ENCODE data around the gene PPP1R14C.

PPP1R14C gene

DNA sequence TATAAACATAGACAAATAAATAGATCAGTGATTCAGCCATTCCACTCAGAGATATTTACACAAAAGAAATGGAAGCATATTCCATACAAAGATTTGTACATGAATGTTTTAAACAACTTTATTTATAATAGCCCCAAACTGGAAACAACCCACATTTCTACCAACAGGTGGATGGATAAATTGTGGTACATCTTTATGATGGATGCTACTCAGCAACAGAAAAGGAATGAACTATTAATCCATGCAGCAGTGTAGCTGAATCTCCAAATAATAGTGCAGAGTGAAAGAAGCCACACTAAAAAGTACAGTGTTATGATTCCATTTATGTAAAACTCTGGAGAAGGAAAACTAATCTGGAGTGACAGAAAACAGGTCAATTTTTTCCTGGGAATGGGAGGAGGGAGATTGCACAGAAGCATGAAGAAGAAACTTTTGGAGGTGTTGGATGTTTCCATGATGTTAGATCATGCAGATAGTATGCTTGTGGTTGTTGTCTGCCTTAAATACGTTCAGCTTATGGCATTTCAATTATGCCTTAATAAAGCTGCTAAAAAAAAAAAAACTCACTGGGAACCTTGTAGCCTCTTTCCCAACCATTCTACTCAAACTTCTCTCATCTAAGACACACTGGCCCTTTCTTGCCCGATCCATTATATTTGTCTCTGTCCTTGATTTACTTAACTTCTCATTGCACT, 100.9 kb downstream of the PPP1R14C start:
- no peak overlapping the region for H3K4me3 Mint-ChIP-seq
- H3K27me3 Mint-ChIP-seq = no peaks in the 10 kb centered on the region
- DNase-seq (ENCODE audit: low spot score in 2 of 2) = no peak
- no peaks in the 10 kb centered on the region for H3K4me1 Mint-ChIP-seq
- no peak overlapping the region for H3K27ac Mint-ChIP-seq (ENCODE audit: low read depth)
- H3K9me3 Mint-ChIP-seq = peaks cover 12% of the 10 kb centered on the region
- no peaks in the 10 kb centered on the region for H3K36me3 Mint-ChIP-seq (ENCODE audit: insufficient read depth)
- ATAC-seq (replicated peaks; ENCODE audit: extremely low read depth, poor library complexity, severe bottlenecking) = no peak

DNA sequence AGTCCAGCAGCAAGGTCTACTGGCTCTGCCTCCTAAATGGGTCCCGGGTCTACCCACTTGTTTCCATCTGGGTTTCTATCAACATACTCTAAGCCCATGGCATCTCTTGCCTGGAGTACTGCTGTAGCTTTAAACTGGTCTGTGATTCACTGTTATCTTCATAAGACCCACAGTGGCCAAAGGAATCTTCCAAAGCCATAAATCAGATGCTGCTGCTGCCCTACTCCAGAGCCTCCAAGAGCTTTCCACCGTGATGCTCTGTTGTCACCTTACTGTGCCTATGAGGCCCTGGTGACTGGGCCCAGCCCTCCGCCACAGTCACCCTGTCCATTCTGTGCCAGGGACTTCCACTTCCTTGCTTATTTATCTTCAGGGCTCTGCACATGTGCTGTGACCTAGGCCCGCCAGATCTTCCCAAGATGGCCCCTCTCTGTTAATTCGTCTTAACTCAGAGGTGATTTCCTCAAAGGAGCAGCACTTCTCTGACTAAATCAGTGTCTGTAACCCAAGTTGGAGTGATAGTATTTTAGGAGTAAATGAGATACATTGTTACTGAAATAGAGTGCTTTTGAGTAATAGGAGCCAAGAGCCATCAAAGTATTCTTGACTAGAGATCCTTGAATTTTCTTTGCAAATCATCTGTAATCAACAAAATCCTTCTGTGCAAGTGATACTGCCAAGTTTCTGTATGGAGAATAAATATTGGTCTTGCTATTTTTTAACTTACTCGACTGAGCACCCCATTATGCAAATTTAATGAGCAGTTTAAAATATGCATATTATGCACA, 102.5 kb downstream of the PPP1R14C start:
- H3K27ac Mint-ChIP-seq (ENCODE audit: low read depth) = no peak overlapping the region

DNA sequence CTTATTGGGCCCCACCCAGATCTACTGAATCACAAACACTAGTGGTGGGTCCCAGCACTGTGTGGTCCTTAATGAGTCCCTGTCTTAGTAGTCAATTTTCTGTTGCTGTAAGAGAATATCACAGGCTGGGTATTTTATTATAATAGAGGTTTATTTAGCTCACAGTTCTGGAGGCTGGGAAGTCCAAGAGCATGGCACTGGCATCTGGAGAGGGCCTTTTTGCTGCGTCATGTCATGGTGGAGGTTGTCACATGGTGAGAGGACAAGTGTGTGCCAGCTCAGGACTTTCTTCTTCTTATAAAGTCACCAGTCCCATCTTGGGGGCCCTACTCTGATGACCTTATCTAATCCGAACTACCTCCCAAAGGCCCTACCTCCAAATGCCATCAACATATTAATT, 105.0 kb downstream of the PPP1R14C start:
- Mint-ChIP-seq H3K9me3 (peaks cover 9% of the 10 kb centered on the region), H3K36me3 (ENCODE audit: insufficient read depth) (no peaks in the 10 kb centered on the region), H3K4me3 (no peak overlapping the region), H3K27ac (ENCODE audit: low read depth) (no peak overlapping the region), H3K4me1 (no peaks in the 10 kb centered on the region), H3K27me3 (no peaks in the 10 kb centered on the region)
- ATAC-seq (replicated peaks; ENCODE audit: extremely low read depth, poor library complexity, severe bottlenecking) (no peak), DNase-seq (ENCODE audit: low spot score in 2 of 2) (no peak)

More for the DNA sequence above, 102.5 kb downstream of the PPP1R14C start:
- H3K9me3 Mint-ChIP-seq = peaks cover 9% of the 10 kb centered on the region
- no peaks in the 10 kb centered on the region for H3K36me3 Mint-ChIP-seq (ENCODE audit: insufficient read depth)
- no peak overlapping the region for H3K4me3 Mint-ChIP-seq
- H3K4me1 Mint-ChIP-seq = no peaks in the 10 kb centered on the region
- H3K27me3 Mint-ChIP-seq = no peaks in the 10 kb centered on the region
- no peak for ATAC-seq (replicated peaks; ENCODE audit: extremely low read depth, poor library complexity, severe bottlenecking)
- DNase-seq (ENCODE audit: low spot score in 2 of 2) = no peak

DNA sequence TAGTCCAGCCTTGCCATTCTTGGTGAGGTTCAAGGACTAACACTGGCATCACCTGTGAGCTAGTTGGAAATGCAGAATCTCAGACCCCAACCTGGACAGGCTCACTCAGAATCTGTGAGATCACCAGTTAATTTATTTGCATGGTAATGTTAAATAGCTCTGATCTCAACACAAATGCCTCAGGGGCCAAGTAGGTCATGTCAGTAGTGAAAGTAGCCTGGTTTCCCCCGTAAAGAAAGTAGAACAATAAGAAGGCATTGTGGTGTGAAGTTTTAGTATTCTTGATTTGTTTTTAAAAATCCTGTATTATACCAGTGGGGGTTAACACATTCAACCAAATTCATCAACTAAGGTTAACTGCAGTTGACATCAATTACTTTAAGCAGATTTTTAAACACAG, 105.5 kb downstream of the PPP1R14C start:
- H3K27ac Mint-ChIP-seq (ENCODE audit: low read depth) = no peak overlapping the region
- DNase-seq (ENCODE audit: low spot score in 2 of 2) (no peak), ATAC-seq (replicated peaks; ENCODE audit: extremely low read depth, poor library complexity, severe bottlenecking) (no peak)
- H3K36me3 Mint-ChIP-seq (ENCODE audit: insufficient read depth) = no peaks in the 10 kb centered on the region
- no peak overlapping the region for H3K4me3 Mint-ChIP-seq
- H3K4me1 Mint-ChIP-seq = peaks cover 5% of the 10 kb centered on the region
- H3K9me3 Mint-ChIP-seq = peaks cover 9% of the 10 kb centered on the region
- no peaks in the 10 kb centered on the region for H3K27me3 Mint-ChIP-seq

DNA sequence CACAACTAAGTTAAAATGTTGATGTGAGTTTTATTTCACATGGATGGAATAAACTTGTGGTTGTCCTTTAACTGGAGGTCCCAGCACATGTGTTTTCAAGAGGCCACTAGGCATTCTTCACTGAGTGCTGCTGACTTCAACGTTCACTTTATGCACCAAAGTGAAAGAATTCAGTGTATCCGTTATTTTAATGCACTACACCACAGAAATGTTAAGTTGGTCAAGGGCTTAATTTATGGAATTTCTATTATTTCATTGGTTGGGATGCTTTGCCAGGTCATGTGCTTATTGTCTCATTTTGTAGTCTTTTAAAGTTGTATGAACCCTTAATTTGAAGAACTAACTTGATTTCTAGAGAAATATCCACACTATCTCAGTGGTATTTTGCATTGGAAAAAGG, 106.4 kb downstream of the PPP1R14C start:
- no peak for ATAC-seq (replicated peaks; ENCODE audit: extremely low read depth, poor library complexity, severe bottlenecking)

DNA sequence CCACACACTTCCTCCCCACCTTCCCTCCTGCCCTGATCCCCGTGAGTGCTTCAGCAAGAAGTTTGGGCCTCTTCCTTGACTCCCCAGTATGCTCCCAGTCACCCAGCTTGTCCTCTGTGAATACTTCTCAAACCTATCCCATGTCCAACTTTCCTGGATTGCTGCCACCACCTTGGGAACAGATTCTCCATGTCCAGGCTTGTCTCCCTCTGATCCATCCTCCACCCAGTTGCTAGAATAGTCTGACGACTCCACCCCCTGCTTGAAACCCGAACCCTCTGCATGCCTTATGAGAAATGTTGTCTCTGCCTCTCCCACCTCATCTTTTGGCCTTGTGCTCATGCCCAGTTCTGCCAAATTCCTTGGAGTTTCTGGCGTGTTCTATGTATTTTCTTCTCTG, 108.0 kb downstream of the PPP1R14C start:
- Mint-ChIP-seq H3K9me3 (peaks cover 9% of the 10 kb centered on the region), H3K4me3 (no peak overlapping the region), H3K4me1 (peaks cover 5% of the 10 kb centered on the region), H3K27me3 (peaks cover 18% of the 10 kb centered on the region), H3K27ac (ENCODE audit: low read depth) (no peak overlapping the region), H3K36me3 (ENCODE audit: insufficient read depth) (no peaks in the 10 kb centered on the region)
- ATAC-seq (replicated peaks; ENCODE audit: extremely low read depth, poor library complexity, severe bottlenecking) (no peak), DNase-seq (ENCODE audit: low spot score in 2 of 2) (no peak)

More for the DNA sequence above, 106.4 kb downstream of the PPP1R14C start:
- H3K4me1 Mint-ChIP-seq = peaks cover 5% of the 10 kb centered on the region
- H3K36me3 Mint-ChIP-seq (ENCODE audit: insufficient read depth) = no peaks in the 10 kb centered on the region
- H3K4me3 Mint-ChIP-seq = no peak overlapping the region
- peaks cover 2% of the 10 kb centered on the region for H3K27me3 Mint-ChIP-seq
- no peak for DNase-seq (ENCODE audit: low spot score in 2 of 2)
- H3K9me3 Mint-ChIP-seq = peaks cover 9% of the 10 kb centered on the region
- no peak overlapping the region for H3K27ac Mint-ChIP-seq (ENCODE audit: low read depth)

DNA sequence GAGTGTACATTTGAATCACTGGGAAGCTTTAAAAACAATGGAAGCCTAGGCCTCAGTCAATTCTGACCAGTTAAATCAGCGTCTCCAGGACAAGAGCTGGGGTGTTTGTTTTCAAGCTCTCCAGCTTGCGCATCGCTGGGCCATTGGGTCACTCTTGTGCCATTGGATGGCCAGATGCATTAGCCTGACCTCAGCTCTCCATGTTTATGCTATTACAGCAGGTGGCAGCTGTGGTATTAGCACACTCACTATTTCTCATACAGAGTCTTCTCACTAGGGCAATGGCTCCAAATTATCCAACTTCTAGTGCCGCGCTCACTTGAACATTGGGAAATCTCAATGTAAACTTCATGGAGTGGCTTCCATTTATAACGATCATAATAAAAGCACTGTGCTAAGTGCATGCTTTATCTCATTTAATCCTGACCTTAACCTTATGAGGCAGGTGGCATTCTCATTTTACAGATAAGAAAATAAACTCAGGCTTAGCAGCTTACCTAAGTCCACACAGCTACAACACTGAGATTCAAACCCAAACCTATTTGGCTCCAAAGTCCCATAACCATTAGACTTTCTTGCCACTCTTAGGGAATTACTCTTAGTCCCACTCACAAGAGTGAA, 108.8 kb downstream of the PPP1R14C start:
- Mint-ChIP-seq H3K27me3 (peaks cover 26% of the 10 kb centered on the region), H3K4me1 (peaks cover 5% of the 10 kb centered on the region), H3K4me3 (no peak overlapping the region), H3K9me3 (peaks cover 9% of the 10 kb centered on the region), H3K36me3 (ENCODE audit: insufficient read depth) (no peaks in the 10 kb centered on the region), H3K27ac (ENCODE audit: low read depth) (no peak overlapping the region)
- no peak for ATAC-seq (replicated peaks; ENCODE audit: extremely low read depth, poor library complexity, severe bottlenecking)
- DNase-seq (ENCODE audit: low spot score in 2 of 2) = no peak

- ATAC-seq (replicated peaks; ENCODE audit: extremely low read depth, poor library complexity, severe bottlenecking) (no peak), DNase-seq (ENCODE audit: low spot score in 2 of 2) (no peak)
- H3K36me3 Mint-ChIP-seq (ENCODE audit: insufficient read depth) = no peaks in the 10 kb centered on the region
- H3K4me3 Mint-ChIP-seq = no peak overlapping the region
- H3K27ac Mint-ChIP-seq (ENCODE audit: low read depth) = no peak overlapping the region
- H3K27me3 Mint-ChIP-seq = peaks cover 26% of the 10 kb centered on the region
- H3K4me1 Mint-ChIP-seq = peaks cover 5% of the 10 kb centered on the region
- peaks cover 9% of the 10 kb centered on the region for H3K9me3 Mint-ChIP-seq
These were observed 110.0 kb downstream of the PPP1R14C start for GRCh38 chr6:150252714-150253444.

DNA sequence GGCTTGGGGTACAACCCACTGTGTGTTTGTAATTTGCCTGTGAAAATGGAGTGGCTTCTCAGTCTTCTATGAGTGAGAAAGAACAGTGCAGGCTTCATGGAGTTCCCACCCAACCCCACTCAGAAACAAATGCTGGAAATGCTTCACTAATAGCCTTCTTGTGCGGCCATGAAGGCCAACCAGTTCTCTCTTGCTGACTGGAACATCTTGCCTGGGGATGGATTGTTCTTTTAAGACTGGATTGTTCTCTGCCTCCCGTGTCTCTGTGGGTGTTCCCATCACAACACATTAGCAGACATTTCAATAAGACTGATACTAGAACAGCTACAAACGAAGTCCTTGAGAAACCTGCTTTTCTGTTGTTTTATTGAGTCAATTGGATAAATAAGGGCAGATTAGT, 110.6 kb downstream of the PPP1R14C start:
- Mint-ChIP-seq H3K9me3 (peaks cover 5% of the 10 kb centered on the region), H3K27ac (ENCODE audit: low read depth) (no peak overlapping the region), H3K27me3 (peaks cover 26% of the 10 kb centered on the region), H3K36me3 (ENCODE audit: insufficient read depth) (no peaks in the 10 kb centered on the region), H3K4me1 (peaks cover 5% of the 10 kb centered on the region), H3K4me3 (no peak overlapping the region)
- ATAC-seq (replicated peaks; ENCODE audit: extremely low read depth, poor library complexity, severe bottlenecking) = no peak
- no peak for DNase-seq (ENCODE audit: low spot score in 2 of 2)

- no peak for ATAC-seq (replicated peaks; ENCODE audit: extremely low read depth, poor library complexity, severe bottlenecking)
- no peak overlapping the region for H3K4me3 Mint-ChIP-seq
- no peaks in the 10 kb centered on the region for H3K9me3 Mint-ChIP-seq
- H3K27ac Mint-ChIP-seq (ENCODE audit: low read depth) = no peak overlapping the region
- no peak for DNase-seq (ENCODE audit: low spot score in 2 of 2)
- no peaks in the 10 kb centered on the region for H3K36me3 Mint-ChIP-seq (ENCODE audit: insufficient read depth)
- peaks cover 26% of the 10 kb centered on the region for H3K27me3 Mint-ChIP-seq
- H3K4me1 Mint-ChIP-seq = peaks cover 5% of the 10 kb centered on the region
These were observed 111.9 kb downstream of the PPP1R14C start for GRCh38 chr6:150254770-150255169.

GRCh38 chr6:150255840-150256239, 113.0 kb downstream of the PPP1R14C start:
- Mint-ChIP-seq H3K4me3 (no peak overlapping the region), H3K36me3 (ENCODE audit: insufficient read depth) (no peaks in the 10 kb centered on the region), H3K27me3 (peaks cover 26% of the 10 kb centered on the region), H3K4me1 (peaks cover 5% of the 10 kb centered on the region), H3K9me3 (no peaks in the 10 kb centered on the region), H3K27ac (ENCODE audit: low read depth) (no peak overlapping the region)
- ATAC-seq (replicated peaks; ENCODE audit: extremely low read depth, poor library complexity, severe bottlenecking) (no peak), DNase-seq (ENCODE audit: low spot score in 2 of 2) (no peak)

GRCh38 chr6:150256618-150257272, 113.9 kb downstream of the PPP1R14C start:
- ATAC-seq (replicated peaks; ENCODE audit: extremely low read depth, poor library complexity, severe bottlenecking) (no peak), DNase-seq (ENCODE audit: low spot score in 2 of 2) (no peak)
- Mint-ChIP-seq H3K4me3 (no peak overlapping the region), H3K36me3 (ENCODE audit: insufficient read depth) (no peaks in the 10 kb centered on the region), H3K27ac (ENCODE audit: low read depth) (no peak overlapping the region), H3K4me1 (peaks cover 5% of the 10 kb centered on the region), H3K27me3 (peaks cover 26% of the 10 kb centered on the region), H3K9me3 (no peaks in the 10 kb centered on the region)

All from central memory CD8-positive, alpha-beta T cell (primary cell).